Activated T-helper 9 cell treated with anti-CD3 and anti-CD28 coated beads, Interleukin-2, amount 50 U/mL, for 16 hours (primary cell): Measurements from ENCODE around the gene DCLK1.

Experiments used
- DNase-seq: peaks from one replicate; pipeline ENCODE4 v3.0.0-alpha.2; 2020; ENCODE audit warnings: low read depth

Gene DCLK1

DNA sequence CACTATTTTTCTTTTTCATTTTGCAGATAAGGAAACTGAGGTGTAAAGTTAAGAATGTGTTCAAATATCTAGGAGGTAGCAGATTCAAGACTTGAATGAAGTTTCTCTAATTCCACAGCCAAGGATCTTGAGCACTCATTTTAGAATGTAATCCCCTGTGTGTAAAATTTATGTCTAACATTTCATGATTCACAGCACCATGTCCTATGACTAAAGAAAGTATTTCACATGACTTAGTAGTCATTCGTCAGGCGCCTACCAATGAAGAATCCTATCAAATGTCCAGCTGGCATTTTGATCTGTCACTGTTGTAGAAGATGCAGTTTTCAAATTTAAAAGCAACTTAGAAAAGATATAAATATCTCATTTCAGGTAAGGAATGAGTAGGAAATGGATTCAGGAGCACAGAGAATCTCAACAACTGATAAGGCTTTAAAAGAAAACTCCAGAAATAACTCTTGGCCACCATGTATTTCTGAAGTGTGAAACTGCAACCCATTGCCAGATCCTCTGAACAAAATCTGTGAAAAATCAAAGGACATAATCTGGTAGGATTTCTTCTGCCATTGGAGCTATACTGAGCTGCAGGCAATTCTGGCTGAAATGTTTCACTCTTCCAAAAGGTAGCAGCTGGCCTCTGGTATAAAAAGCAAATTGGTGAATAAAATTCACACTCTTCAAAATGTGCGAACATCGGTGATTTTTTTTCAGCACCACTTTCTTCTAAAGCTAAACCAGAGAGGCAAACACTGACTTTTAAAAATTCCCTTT, 92.2 kb downstream of the DCLK1 start:
- no peak for DNase-seq

- DNase-seq: no peak
Measured at GRCh38 chr13:36033035-36033434, 98.1 kb downstream of the DCLK1 start.

DNA sequence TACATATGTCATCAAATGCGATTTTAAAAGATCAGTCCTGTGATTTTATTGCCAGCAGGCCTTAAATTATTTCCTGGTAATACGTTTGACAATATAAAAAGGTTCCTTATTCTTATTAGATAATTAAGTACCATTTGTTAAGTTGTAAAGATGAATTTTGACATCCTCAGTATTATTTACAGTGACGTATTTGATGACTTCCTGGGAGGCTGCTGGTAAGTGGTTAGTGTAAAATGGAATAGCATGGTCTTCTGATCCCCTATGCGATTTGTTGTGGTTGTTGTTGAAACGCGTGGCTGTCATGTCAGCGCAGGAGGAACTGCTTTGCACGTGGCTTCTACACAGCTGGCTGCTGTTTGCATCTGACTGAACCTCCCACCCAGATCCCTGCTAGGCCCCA, 99.7 kb downstream of the DCLK1 start:
- no peak for DNase-seq

GRCh38 chr13:36030670-36031331, 100.4 kb downstream of the DCLK1 start:
- DNase-seq: no peak

DNA sequence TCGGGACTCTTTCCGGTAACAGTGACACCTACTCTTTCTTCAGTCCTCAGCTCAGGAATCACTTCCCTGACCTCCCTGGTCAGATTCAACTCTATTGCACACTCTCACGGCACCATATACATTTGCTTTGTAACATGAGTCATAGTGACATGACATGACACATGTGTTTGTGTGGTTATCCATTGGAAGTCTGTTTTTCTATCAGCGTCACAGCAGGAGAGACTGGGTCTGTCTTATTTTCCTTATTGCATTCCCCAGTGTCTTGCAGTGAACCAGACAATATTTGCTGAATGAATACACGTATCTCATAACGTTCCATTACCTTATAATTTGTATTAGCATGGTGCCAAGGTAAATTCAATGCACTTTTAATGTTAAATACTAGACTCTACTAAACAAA, 102.0 kb downstream of the DCLK1 start:
- DNase-seq: no peak

DNA sequence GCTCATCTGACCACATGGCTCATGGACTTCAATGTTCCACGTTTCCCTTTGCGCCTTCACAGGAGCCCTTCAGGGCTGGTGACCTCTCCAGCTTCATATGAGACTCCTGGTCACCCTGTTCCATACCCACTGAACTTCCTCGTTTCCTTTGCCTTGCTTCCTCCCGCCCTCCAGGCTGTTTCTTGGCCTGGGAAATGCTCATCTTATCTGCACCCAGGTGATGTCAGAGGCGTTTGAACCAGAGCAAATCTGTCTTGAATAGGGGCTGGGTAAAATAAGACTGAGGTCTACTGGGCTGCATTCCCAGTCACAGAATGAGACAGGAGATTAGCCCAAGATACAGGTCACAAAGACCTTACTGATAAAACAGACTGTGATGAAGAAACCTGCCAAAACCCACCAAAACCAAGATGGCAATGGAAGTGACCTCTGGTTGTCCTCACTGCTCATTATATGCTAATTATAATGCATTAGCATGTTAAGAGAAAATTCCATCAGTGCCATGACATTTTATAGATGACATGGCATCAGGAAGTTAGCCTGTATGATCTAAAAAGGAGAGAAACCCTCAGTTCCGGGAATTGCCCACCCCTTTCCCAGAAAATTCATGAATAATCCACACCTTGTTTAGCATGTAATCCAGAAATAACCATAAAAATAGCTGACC, 102.7 kb downstream of the DCLK1 start:
- DNase-seq: no peak

DNA sequence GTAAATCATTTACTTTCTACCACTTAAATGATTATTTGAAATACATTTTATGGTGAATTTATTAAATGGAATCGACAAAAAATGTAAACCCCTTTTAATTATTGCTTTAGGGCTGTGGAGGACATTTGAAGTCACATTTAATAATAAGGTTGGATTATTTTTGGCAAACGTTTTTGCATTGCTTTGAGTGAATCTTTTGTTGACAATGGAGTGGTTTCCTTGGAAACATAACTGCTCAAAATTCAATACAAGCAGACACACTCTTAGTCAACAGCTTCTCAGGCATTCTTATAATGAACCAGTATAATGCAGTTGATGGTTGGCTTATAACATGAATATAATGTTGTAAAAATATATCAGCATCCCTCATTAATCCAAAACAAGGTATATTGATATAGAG, 104.7 kb downstream of the DCLK1 start:
- no peak for DNase-seq

DNA sequence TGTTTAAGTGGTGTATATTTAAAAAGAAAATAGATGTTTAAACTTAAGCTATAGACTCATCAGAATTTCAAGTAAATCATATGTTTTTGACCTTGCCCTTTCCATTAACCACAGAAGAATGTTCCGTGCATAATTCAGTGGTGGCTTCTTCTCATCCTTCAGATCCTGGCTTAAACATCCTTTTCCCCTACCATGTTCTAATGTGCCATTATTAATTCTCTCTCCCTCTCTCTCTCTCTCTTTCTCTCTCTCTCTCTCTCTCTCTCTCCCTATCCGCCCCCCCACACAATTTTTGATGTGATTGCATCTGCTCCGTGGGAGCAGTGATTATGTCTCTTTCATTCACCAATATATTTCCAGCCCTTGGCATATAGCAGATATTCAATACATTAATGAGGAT, 116.4 kb downstream of the DCLK1 start:
- no peak for DNase-seq

- DNase-seq: no peak
Measured at GRCh38 chr13:36006894-36007675, 124.1 kb downstream of the DCLK1 start.

- DNase-seq: no peak
Measured at GRCh38 chr13:36006347-36006746, 124.8 kb downstream of the DCLK1 start.

DNA sequence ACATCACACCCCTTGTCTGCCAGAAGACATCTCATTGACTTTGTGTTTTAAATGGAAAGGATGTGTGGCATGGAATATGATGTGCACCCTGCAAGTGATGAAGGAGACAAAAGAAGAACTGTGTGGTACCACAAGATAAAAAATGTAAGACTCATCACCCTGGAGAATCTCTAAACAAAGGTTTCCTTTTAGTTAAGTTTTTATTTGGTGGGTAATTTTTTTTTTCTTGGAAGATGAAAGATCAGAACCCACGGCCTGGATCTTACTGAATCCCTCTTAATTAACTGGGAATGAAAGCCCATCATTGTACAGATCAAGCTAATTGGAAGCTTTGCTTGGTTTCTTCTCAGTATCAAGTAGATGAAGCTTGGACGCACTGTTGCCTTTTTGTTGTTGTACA, 129.6 kb downstream of the DCLK1 start:
- no peak for DNase-seq

- DNase-seq: no peak
Measured at GRCh38 chr13:36000028-36000427, 131.2 kb downstream of the DCLK1 start.

GRCh38 chr13:35996360-35996759, 134.8 kb downstream of the DCLK1 start:
- DNase-seq: no peak

GRCh38 chr13:35995136-35995535, 136.0 kb downstream of the DCLK1 start:
- no peak for DNase-seq

- DNase-seq: no peak
Measured at GRCh38 chr13:35994131-35994966, 136.8 kb downstream of the DCLK1 start.

DNA sequence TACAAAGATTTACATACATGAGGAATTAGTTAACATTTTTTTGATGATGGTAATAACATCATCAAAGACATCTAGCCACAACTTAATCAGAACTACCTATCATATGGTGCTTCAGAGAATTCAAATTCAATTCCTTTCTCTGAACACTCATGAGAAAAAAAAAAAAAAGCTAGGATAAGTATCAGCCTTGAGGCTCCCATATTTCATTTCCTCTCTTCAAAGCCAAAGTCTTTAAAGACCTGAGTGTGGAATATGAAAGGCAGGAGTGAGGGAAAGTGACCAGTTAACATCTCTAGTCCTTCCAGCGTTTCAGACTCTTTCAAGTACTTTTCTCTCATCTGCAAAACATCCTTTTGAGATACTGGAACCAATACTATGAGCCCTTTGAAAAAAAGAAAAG, 137.5 kb downstream of the DCLK1 start:
- DNase-seq: no peak

DNA sequence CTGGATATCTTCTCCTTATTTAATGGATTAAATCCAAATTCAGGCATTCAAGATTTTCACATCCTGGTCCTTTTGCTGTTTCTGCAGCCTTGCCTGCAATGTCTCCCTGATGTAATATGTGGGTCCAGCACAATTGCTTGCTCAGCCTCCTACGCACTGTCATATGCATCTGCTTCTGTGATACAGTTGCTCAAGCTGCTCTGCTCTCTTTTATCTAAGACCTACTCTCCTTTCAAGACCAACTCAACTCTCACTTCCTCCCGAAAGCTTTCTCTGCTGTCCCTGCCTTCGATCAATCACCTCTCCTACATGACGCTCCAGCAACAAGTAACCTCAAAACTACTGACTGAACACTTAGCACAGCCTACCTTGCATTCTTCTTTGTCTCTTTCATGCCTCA, 138.2 kb downstream of the DCLK1 start:
- DNase-seq: no peak

GRCh38 chr13:35990196-35990595, 141.0 kb downstream of the DCLK1 start:
- no peak for DNase-seq

- DNase-seq: no peak
Measured at GRCh38 chr13:35988648-35989081, 142.5 kb downstream of the DCLK1 start.

DNA sequence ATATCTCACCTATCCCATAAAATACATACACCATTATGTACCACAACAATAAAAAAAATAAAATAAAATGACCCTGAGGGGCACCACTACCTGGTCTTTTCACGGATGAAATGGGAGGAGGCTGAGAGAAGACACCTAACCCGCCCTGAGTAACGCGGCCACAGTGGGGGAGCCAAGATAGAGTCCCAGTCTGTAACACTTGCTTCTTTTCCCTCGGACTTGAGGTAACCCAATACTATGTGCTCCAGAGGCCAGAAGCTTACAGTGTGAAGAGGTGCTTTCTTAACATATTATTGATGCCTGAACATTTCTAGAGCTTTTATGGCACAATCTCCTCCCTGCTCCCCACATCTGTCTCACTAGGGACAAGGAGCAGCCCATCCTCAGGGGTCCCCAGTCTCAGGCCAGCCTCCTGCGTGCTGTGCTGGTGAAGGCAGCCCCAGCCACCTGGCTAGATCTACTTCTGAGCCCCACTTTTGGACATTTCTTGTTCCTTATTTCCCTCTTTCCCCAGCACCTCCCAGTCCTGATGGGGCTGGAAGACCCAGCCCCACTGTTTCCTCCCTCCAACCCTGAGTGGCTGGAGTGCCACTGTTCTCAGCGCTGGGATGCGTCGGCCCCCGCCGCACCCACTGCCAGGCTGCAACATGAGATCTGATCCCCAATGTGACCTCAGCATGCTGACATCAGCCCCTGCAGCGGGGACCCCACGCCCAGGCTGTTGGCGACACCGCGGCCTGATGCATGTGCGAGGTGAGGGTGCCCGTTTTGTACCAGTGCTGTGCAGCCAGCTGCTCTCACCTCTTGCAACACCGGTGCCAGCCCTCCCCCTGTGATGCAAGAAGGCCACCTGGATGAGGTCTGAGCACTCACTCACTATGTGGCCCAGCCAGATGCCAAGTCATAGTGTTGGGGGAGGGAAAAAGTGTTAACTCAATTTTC, 143.3 kb downstream of the DCLK1 start:
- no peak for DNase-seq
